Vagina (tissue), 2 donors: ENCODE data around the gene GPRC5D. TPM values are rescaled to one million over a fixed set of nuclear protein-coding genes. Genes with fewer than 3 reads are reported as not detected.

Source experiments
- DNase-seq, 2 donors: peaks; one replicate each; pipeline ENCODE4 v3.0.0-alpha.2; 2017; ENCODE audit errors: extremely low spot score in 2 of 2
- H3K27ac ChIP-seq: fragments of 200-600 bp; sonication (generic); one replicate; pipeline ENCODE4 v1.5.1; 2019
- H3K27me3 ChIP-seq: fragments of 200-600 bp; sonication (generic); one replicate; pipeline ENCODE4 v1.5.1; 2019
- H3K36me3 ChIP-seq, 2 donors: fragments of 200-600 bp; sonication (generic); one replicate each; pipeline ENCODE4 v1.5.1; 2017 to 2019
- H3K4me1 ChIP-seq: fragments of 200-600 bp; sonication (generic); one replicate; pipeline ENCODE4 v1.5.1; 2019
- H3K4me3 ChIP-seq, 2 donors: fragments of 200-600 bp; sonication (generic); 1 replicate in 1 of 2; 2 replicates in 1 of 2; pipeline ENCODE4 v1.5.1; 2016 to 2019
- H3K9me3 ChIP-seq: fragments of 200-600 bp; sonication (generic); one replicate; pipeline ENCODE4 v1.5.1; 2019
- POLR2A ChIP-seq, 2 donors: fragments of 450-650 bp; IDR thresholded peaks; one replicate each; pipeline ENCODE4 v1.6.1; 2017; ENCODE audit warnings: antibody characterized with exemption in 2 of 2, mild to moderate bottlenecking in 2 of 2, moderate library complexity in 2 of 2
- POLR2AphosphoS5 ChIP-seq, 2 donors: sonication (generic); formaldehyde crosslinking; IDR thresholded peaks; one replicate each; pipeline ENCODE4 v1.9.0; 2017; ENCODE audit warnings: antibody characterized with exemption in 2 of 2, mild to moderate bottlenecking in 2 of 2, low read depth in 1 of 2; ENCODE audit not compliant: insufficient read depth in 1 of 2
- intact Hi-C: fragments of 100-400 bp; cut with DNase I; formaldehyde crosslinking; loops from one replicate; pipeline ENCODE4 v1.15.1; 2023
- total RNA-seq: library from RNA; depleted of rRNA; stranded (reverse); fragments of >200 nt; gene quantifications from one replicate; pipeline ENCODE4 v1.2.3, GENCODE V29; 2016
- TF ChIP-seq, protein P1 (sequence below), 3 experiments: fragments of 450-650 bp in 2 of 3; fragments of 200-600 bp in 1 of 3; sonication (generic) in 1 of 3; IDR thresholded peaks; one replicate each; pipeline ENCODE4 v1.5.1; 2017 to 2019; ENCODE audit warnings: antibody characterized with exemption in 3 of 3, mild to moderate bottlenecking in 2 of 3, moderate library complexity in 2 of 3

The GPRC5D gene
- total RNA-seq, 1 donor from 2014 or later: not detected

DNA sequence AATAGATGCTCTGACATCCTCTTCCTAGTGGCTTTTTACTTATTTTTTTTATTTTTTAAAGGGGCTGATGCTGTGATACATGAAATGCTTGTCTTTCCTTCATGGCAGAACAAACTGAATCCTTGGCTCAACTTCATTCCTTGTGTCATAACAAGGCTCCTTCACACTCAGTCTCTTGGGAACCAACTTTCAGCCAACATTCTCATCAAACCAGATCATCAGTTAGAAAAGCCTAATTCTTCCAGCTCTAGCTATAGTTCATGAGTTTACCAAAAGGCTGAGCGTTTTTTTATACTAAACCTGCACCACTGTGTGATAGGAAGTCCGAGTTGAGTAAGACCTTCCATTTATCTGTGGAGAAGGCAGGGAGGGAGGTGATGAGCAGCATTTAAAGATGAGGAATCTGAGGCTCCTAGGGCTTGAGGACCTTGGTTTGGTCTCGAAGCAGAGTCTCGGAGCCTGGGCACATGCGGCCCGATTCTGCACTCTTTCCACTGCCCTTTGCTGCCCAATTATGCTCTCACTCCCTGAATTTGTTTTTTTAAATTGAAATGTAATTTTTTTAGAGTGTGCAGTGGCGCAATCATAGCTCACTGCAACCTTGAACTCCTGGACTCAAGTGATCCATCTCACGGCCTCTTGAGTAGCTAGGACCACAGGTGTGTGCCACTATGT, 8.2 kb downstream of the GPRC5D start:
- no peak overlapping the region for H3K4me3 ChIP-seq
- TF ChIP-seq, protein P1, sequence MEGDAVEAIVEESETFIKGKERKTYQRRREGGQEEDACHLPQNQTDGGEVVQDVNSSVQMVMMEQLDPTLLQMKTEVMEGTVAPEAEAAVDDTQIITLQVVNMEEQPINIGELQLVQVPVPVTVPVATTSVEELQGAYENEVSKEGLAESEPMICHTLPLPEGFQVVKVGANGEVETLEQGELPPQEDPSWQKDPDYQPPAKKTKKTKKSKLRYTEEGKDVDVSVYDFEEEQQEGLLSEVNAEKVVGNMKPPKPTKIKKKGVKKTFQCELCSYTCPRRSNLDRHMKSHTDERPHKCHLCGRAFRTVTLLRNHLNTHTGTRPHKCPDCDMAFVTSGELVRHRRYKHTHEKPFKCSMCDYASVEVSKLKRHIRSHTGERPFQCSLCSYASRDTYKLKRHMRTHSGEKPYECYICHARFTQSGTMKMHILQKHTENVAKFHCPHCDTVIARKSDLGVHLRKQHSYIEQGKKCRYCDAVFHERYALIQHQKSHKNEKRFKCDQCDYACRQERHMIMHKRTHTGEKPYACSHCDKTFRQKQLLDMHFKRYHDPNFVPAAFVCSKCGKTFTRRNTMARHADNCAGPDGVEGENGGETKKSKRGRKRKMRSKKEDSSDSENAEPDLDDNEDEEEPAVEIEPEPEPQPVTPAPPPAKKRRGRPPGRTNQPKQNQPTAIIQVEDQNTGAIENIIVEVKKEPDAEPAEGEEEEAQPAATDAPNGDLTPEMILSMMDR (IDR thresholded peaks at IDR 0.05): no peak
- TF ChIP-seq POLR2AphosphoS5 (IDR thresholded peaks at IDR 0.05; ENCODE audit: insufficient read depth in 1 of 2, low read depth in 1 of 2): no peak
- no peak for TF ChIP-seq POLR2A (IDR thresholded peaks at IDR 0.05)
- DNase-seq: peak in 1 of 2 donors; percentile 49
- H3K27me3 ChIP-seq: no peaks in the 10 kb centered on the region
- H3K36me3 ChIP-seq: no peaks in the 10 kb centered on the region
- H3K27ac ChIP-seq: no peak overlapping the region
- intact Hi-C loops: no loop called here
- H3K4me1 ChIP-seq: no peaks in the 10 kb centered on the region
- H3K9me3 ChIP-seq: no peaks in the 10 kb centered on the region

DNA sequence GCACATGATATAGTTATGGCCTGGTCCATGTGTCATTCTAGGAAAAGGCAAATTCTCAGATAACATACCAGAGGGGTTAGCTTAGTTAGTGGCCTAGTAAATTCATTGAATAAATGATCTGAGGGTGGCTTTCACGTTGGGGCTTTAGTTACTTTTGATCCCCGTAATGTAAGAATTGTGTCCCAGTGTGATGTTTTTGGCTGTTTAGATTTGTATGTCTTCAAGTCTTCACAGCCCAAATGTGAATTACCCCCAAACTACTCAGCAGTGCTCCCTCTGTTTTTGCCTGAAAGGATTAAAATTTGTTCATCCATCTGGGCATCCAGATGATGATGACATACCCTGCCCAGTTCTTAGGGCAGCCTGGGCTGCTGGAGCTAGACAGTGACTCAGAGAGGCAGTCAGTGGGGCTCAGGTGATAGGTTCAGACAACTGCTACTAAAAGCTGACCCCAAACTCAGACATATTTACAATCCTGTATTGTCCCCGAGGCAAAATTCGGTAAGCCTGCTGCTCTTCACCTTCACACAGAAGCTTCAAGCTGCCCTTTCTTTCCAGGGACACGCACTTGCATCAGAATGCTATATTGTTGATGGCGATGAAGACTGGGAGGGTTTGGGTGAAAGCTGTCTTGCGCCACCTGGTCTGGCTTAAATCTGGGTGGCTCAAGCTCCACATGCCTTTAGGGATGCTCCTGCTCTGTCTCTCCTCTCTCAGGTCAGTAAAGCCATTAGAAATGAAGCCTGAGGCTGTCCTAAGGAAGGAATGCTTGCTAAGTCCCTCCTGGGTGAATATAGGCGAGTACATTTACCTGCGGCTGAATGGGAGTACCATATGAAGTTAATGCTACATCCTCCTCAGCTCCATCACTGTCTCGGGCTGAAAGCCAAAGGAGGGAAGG, 10.3 kb downstream of the GPRC5D start:
- no peak overlapping the region for H3K4me3 ChIP-seq
- H3K9me3 ChIP-seq: no peaks in the 10 kb centered on the region
- DNase-seq: peak in 1 of 2 donors; percentile 58
- intact Hi-C loops: no loop called here
- no peak overlapping the region for H3K27ac ChIP-seq
- TF ChIP-seq POLR2AphosphoS5 (IDR thresholded peaks at IDR 0.05; ENCODE audit: insufficient read depth in 1 of 2, low read depth in 1 of 2) (no peak), POLR2A (IDR thresholded peaks at IDR 0.05) (no peak)
- TF ChIP-seq, protein P1 (IDR thresholded peaks at IDR 0.05): no peak
- H3K4me1 ChIP-seq: no peaks in the 10 kb centered on the region
- H3K36me3 ChIP-seq: no peaks in the 10 kb centered on the region
- no peaks in the 10 kb centered on the region for H3K27me3 ChIP-seq

DNA sequence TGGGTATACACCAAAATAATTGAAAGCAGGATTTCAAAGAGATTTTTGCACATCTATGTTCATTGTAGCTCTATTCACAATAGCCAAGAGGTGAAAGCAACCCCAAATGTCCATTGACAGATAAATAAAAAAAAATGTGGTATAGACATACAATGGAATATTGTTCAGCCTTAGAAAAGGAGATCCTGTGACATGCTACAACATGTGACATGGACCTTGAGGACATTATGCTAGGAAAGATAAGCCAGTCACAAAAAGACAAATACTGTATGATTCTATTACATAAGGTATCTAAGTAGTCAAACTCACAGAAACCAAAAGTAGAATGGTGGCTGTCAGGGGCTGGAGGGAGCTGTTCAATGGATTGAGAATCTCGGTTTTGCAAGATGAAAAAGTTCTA, 12.1 kb downstream of the GPRC5D start:
- peak in 1 of 2 donors; percentile 6 for DNase-seq
- H3K27me3 ChIP-seq: no peaks in the 10 kb centered on the region
- no peaks in the 10 kb centered on the region for H3K4me1 ChIP-seq
- TF ChIP-seq POLR2A (IDR thresholded peaks at IDR 0.05) (no peak), POLR2AphosphoS5 (IDR thresholded peaks at IDR 0.05; ENCODE audit: insufficient read depth in 1 of 2, low read depth in 1 of 2) (no peak)
- TF ChIP-seq, protein P1 (IDR thresholded peaks at IDR 0.05): no peak
- H3K27ac ChIP-seq: no peak overlapping the region
- no peaks in the 10 kb centered on the region for H3K36me3 ChIP-seq
- intact Hi-C loops: no loop called here
- H3K9me3 ChIP-seq: no peaks in the 10 kb centered on the region
- H3K4me3 ChIP-seq: no peak overlapping the region

DNA sequence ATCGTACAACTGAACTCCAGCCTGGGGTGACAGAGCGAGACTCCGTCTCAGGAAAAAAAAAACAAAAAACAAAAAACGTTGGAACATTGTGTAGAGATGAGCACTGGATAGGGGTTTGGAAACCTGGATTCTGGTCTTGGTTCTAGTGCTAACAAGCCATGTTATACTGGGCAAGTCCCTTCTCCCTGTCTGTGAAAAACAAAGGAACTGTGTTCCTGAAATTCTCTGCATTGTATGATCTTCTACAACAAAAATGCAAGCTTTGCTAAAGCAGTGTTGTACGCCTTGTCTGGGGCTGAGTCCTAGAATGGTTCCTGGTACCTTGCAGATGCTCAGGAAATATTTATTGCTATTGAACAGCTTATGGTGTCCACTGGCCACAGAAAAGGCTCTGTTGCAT, 13.4 kb downstream of the GPRC5D start:
- no peak for TF ChIP-seq POLR2AphosphoS5 (IDR thresholded peaks at IDR 0.05; ENCODE audit: insufficient read depth in 1 of 2, low read depth in 1 of 2)
- TF ChIP-seq, protein P1 (IDR thresholded peaks at IDR 0.05): no peak
- no peak for TF ChIP-seq POLR2A (IDR thresholded peaks at IDR 0.05)
- Histone ChIP-seq H3K4me3 (no peak overlapping the region), H3K9me3 (no peaks in the 10 kb centered on the region), H3K27ac (no peak overlapping the region), H3K4me1 (no peaks in the 10 kb centered on the region), H3K36me3 (no peaks in the 10 kb centered on the region), H3K27me3 (no peaks in the 10 kb centered on the region)
- peak in 1 of 2 donors; percentile 10 for DNase-seq
- intact Hi-C loops: no loop called here
